Smooth muscle cell (in vitro differentiated cells): ENCODE data around the gene TMEM109. TPM values are rescaled to one million over a fixed set of nuclear protein-coding genes. Genes with fewer than 3 reads are reported as not detected.

ENCODE experiments used
- DNase-seq: peaks from one replicate; lab custom pipeline; 2025; ENCODE audit not compliant: unreplicated experiment; lab: John Stamatoyannopoulos, UW
- H2AFZ ChIP-seq: fragments of 200-600 bp; sonication (generic); 2 replicates; pipeline ENCODE4 v1.6.0; 2016; ENCODE audit warnings: antibody characterized with exemption, low read depth, mild to moderate bottlenecking
- H3F3A ChIP-seq: fragments of 200-600 bp; sonication (generic); 2 replicates; pipeline ENCODE4 v1.6.0; 2017; ENCODE audit warnings: antibody characterized with exemption, low read depth
- H3K27ac ChIP-seq: fragments of 200-600 bp; sonication (generic); 2 replicates; pipeline ENCODE4 v1.5.1; 2016; ENCODE audit warnings: low read depth, mild to moderate bottlenecking
- H3K27me3 ChIP-seq: fragments of 200-600 bp; sonication (generic); 2 replicates; pipeline ENCODE4 v1.6.1; 2016; ENCODE audit warnings: low read depth, mild to moderate bottlenecking
- H3K36me3 ChIP-seq: fragments of 200-600 bp; sonication (generic); 2 replicates; pipeline ENCODE4 v1.5.1; 2016; ENCODE audit warnings: low read depth
- H3K4me1 ChIP-seq: fragments of 200-600 bp; sonication (generic); 2 replicates; pipeline ENCODE4 v1.5.1; 2016; ENCODE audit warnings: low read depth
- H3K4me2 ChIP-seq: fragments of 200-600 bp; sonication (generic); 2 replicates; pipeline ENCODE4 v1.6.0; 2016; ENCODE audit warnings: mild to moderate bottlenecking
- H3K4me3 ChIP-seq: fragments of 200-600 bp; sonication (generic); 2 replicates; pipeline ENCODE4 v1.5.1; 2016; ENCODE audit warnings: mild to moderate bottlenecking
- H3K79me2 ChIP-seq: fragments of 200-600 bp; sonication (generic); 2 replicates; pipeline ENCODE4 v1.6.0; 2016; ENCODE audit warnings: low read depth, mild to moderate bottlenecking
- H3K9ac ChIP-seq: fragments of 200-600 bp; sonication (generic); 2 replicates; pipeline ENCODE4 v1.6.0; 2016; ENCODE audit warnings: low read depth
- H3K9me3 ChIP-seq: fragments of 200-600 bp; sonication (generic); replicated peaks from 2 replicates; pipeline ENCODE4 v1.5.1; 2016; ENCODE audit warnings: low read depth
- H4K20me1 ChIP-seq: fragments of 200-600 bp; sonication (generic); 2 replicates; pipeline ENCODE4 v1.6.0; 2016; ENCODE audit warnings: low read depth
- CTCF ChIP-seq: fragments of 200-600 bp; sonication (generic); IDR thresholded peaks from 2 replicates; pipeline ENCODE4 v1.5.1; 2017; ENCODE audit warnings: borderline replicate concordance, mild to moderate bottlenecking, antibody characterized with exemption; ENCODE audit not compliant: insufficient read depth, poor library complexity, severe bottlenecking
- WGBS: methylation state at CpG from one replicate; pipeline ENCODE4 v1.1.7; 2016; ENCODE audit warnings: low lambda C conversion rate; 5-methylcytosine and 5-hydroxymethylcytosine counted together
- polyA plus RNA-seq: library from polyadenylated mRNA; unstranded; fragments of >200 nt; fragmentation: Nextera tagmentation; extraction: Ambion mirVana; gene quantifications from 2 replicates; pipeline ENCODE4 v1.2.1, GENCODE V29; 2016
- total RNA-seq: library from RNA; depleted of rRNA; stranded (reverse); fragments of >200 nt; gene quantifications from 2 replicates; pipeline ENCODE4 v1.2.3, GENCODE V29; 2014

The TMEM109 gene
- total and polyA plus RNA-seq, 2 experiments from 2014 or later = 19.8 to 107 TPM

- no peaks in the 10 kb centered on the region for H4K20me1 ChIP-seq
- 98% methylated on average over 8 of the region's 8 CpGs for WGBS
- no peak overlapping the region for H3K27ac ChIP-seq
- H3F3A ChIP-seq = no peaks in the 10 kb centered on the region
- no peak for DNase-seq
- no peaks in the 10 kb centered on the region for H3K27me3 ChIP-seq
- H3K9ac ChIP-seq = no peak overlapping the region
- H3K79me2 ChIP-seq = no peaks in the 10 kb centered on the region
- no peaks in the 10 kb centered on the region for H3K9me3 ChIP-seq
- no peaks in the 10 kb centered on the region for H3K36me3 ChIP-seq
- H3K4me2 ChIP-seq = no peak overlapping the region
- no peak for TF ChIP-seq CTCF
- no peak overlapping the region for H3K4me3 ChIP-seq
- H3K4me1 ChIP-seq = no peaks in the 10 kb centered on the region
- H2AFZ ChIP-seq = no peak overlapping the region
Measured at GRCh38 chr11:60937811-60938210, 23.9 kb downstream of the TMEM109 start.

DNA sequence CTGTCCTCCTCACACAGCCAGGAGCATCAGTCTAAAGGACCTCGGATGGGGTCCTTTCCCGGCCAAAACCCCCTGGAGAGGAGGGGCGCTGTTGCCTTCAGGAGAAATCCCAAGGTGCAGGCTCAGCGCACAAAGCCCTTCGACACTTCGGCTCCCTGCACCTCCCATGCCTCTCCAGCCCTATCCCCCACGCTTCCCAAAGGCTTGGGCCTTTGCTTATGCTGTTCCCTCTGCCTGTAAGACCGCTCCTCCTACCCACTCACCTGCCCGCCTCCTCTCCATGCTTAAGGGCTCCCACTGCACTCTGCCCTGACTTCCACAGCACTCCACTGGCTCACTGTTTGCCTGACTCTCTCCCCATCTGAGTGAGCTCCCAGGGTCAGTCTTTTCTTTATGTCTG is 24.5 kb downstream of the TMEM109 start:
- H3K4me2 ChIP-seq = no peak overlapping the region

DNA sequence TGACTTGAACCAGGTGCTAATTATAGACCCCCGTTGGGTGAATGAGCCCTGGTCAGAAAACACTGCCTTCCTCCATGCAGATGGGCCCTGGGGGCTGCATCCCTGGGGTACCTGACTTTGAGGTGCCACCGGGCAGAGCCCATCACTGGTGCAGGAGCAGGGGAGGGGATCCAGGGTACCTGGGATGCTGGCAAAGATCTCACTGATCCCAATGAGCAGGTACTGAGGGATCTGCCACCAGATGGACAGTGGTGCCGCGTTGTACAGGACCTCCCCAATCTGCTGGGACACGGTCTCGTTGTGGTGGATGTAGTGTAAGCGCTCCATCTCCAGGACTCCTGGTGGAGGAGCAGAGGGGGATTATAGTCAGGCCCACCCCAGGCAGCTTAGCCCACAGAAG is 25.3 kb downstream of the TMEM109 start:
- Histone ChIP-seq H3K9me3 (no peaks in the 10 kb centered on the region), H4K20me1 (no peaks in the 10 kb centered on the region), H3K79me2 (no peaks in the 10 kb centered on the region), H3K4me3 (no peak overlapping the region), H3K9ac (no peak overlapping the region), H2AFZ (no peak overlapping the region), H3F3A (no peaks in the 10 kb centered on the region), H3K4me1 (no peaks in the 10 kb centered on the region), H3K4me2 (peak overlapping the region; percentile 61), H3K27me3 (no peaks in the 10 kb centered on the region), H3K27ac (no peak overlapping the region), H3K36me3 (no peaks in the 10 kb centered on the region)
- TF ChIP-seq CTCF = no peak
- 94% methylated on average over 7 of the region's 7 CpGs for WGBS
- DNase-seq = no peak

More for the DNA sequence above, 24.5 kb downstream of the TMEM109 start:
- H4K20me1 ChIP-seq = no peaks in the 10 kb centered on the region
- H3K79me2 ChIP-seq = no peaks in the 10 kb centered on the region
- no peak overlapping the region for H2AFZ ChIP-seq
- no peak for DNase-seq
- no peaks in the 10 kb centered on the region for H3K9me3 ChIP-seq
- no peaks in the 10 kb centered on the region for H3K27me3 ChIP-seq
- no peak overlapping the region for H3K9ac ChIP-seq
- WGBS = 91% methylated on average over 9 of the region's 9 CpGs
- no peaks in the 10 kb centered on the region for H3K4me1 ChIP-seq
- no peaks in the 10 kb centered on the region for H3K36me3 ChIP-seq
- H3F3A ChIP-seq = no peaks in the 10 kb centered on the region
- H3K4me3 ChIP-seq = no peak overlapping the region
- no peak for TF ChIP-seq CTCF
- H3K27ac ChIP-seq = no peak overlapping the region

DNA sequence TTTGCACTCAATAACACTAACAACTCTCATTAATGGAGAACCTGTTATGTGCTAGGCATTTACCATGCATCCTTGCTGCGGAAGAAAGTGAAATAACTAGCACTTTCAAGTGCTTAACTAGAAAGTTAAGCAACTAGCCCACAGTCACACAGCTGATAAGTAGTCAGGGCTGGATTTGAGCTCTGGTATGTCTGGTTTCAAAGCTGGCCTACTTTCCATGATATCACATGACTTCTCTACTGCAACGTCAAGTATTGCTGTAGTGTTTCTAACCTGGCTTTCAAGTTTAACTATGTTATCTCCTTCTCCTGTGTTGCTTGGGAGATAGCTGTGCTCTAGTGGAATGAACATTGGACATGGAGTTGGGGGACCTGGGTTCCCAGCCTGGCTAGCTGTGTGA is 25.9 kb downstream of the TMEM109 start:
- no peak for TF ChIP-seq CTCF
- 16% methylated on average over 2 of the region's 2 CpGs for WGBS

More for the DNA sequence above, 25.9 kb downstream of the TMEM109 start:
- Histone ChIP-seq H3K27ac (no peak overlapping the region), H3K4me2 (peak overlapping the region; percentile 61), H2AFZ (no peak overlapping the region), H3K4me3 (no peak overlapping the region), H3K79me2 (no peaks in the 10 kb centered on the region), H3K27me3 (no peaks in the 10 kb centered on the region), H3K4me1 (no peaks in the 10 kb centered on the region), H3F3A (no peaks in the 10 kb centered on the region), H3K36me3 (no peaks in the 10 kb centered on the region), H4K20me1 (no peaks in the 10 kb centered on the region), H3K9me3 (no peaks in the 10 kb centered on the region), H3K9ac (no peak overlapping the region)
- no peak for DNase-seq
